Coronary artery (tissue), 2 donors: ENCODE data around the gene TTC7B.
A peak's percentile ranks its signal among the peaks of the same experiment; 100 is the strongest.

ENCODE experiments used
- DNase-seq: peaks from one replicate; pipeline ENCODE4 v3.0.0-alpha.2; 2017; ENCODE audit warnings: low spot score
- H3K27ac ChIP-seq, 2 donors: fragments of 200-600 bp; sonication (generic); one replicate each; pipeline ENCODE4 v1.5.1; 2016 to 2019
- H3K4me3 ChIP-seq: fragments of 200-600 bp; sonication (generic); 2 replicates; pipeline ENCODE4 v1.5.1; 2016; ENCODE audit warnings: mild to moderate bottlenecking, moderate library complexity
- TF ChIP-seq, protein P1 (sequence below): fragments of 200-600 bp; sonication (generic); IDR thresholded peaks from one replicate; pipeline ENCODE4 v1.5.1; 2019; ENCODE audit warnings: antibody characterized with exemption

TTC7B gene

GRCh38 chr14:90556012-90556477, 260.2 kb downstream of the TTC7B start:
- TF ChIP-seq, protein P1, sequence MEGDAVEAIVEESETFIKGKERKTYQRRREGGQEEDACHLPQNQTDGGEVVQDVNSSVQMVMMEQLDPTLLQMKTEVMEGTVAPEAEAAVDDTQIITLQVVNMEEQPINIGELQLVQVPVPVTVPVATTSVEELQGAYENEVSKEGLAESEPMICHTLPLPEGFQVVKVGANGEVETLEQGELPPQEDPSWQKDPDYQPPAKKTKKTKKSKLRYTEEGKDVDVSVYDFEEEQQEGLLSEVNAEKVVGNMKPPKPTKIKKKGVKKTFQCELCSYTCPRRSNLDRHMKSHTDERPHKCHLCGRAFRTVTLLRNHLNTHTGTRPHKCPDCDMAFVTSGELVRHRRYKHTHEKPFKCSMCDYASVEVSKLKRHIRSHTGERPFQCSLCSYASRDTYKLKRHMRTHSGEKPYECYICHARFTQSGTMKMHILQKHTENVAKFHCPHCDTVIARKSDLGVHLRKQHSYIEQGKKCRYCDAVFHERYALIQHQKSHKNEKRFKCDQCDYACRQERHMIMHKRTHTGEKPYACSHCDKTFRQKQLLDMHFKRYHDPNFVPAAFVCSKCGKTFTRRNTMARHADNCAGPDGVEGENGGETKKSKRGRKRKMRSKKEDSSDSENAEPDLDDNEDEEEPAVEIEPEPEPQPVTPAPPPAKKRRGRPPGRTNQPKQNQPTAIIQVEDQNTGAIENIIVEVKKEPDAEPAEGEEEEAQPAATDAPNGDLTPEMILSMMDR: no peak
- Histone ChIP-seq H3K27ac (no peak overlapping the region), H3K4me3 (no peak overlapping the region)
- DNase-seq: no peak

- no peak overlapping the region for H3K4me3 ChIP-seq
- peak overlapping the region in 1 of 2 donors; percentile 84 for H3K27ac ChIP-seq
- TF ChIP-seq, protein P1: no peak
- DNase-seq: no peak
Observed at GRCh38 chr14:90555126-90556011, 260.9 kb downstream of the TTC7B start.

DNA sequence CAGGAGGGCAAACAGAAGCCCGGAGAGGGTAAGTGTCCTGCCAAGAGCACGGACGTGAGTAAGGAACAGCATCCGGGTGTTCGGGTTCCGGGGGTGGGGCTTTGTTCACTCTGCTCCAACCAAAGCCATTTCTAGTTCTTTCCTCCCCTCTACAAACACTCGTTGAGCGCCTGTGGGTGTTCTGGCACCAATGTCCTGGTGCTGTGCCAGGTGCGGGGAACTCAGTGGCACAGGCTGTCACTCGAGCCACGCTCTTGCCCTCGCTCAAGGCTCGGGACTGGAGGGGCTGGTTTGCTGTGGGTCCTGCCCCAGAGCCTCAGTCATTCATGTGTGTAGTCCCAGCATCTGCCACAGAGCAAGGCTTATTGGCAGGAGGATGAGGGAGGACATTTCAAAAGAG, 261.9 kb downstream of the TTC7B start:
- TF ChIP-seq, protein P1: no peak

GRCh38 chr14:90553921-90554336, 262.3 kb downstream of the TTC7B start:
- no peak for DNase-seq
- H3K4me3 ChIP-seq: peak overlapping the region; percentile 60
- TF ChIP-seq, protein P1: no peak
- peak overlapping the region; percentile 43 to 84 for H3K27ac ChIP-seq

More for the DNA sequence above, 261.9 kb downstream of the TTC7B start:
- DNase-seq: no peak
- Histone ChIP-seq H3K27ac (peak overlapping the region; percentile 43 to 84), H3K4me3 (peak overlapping the region; percentile 60)

DNA sequence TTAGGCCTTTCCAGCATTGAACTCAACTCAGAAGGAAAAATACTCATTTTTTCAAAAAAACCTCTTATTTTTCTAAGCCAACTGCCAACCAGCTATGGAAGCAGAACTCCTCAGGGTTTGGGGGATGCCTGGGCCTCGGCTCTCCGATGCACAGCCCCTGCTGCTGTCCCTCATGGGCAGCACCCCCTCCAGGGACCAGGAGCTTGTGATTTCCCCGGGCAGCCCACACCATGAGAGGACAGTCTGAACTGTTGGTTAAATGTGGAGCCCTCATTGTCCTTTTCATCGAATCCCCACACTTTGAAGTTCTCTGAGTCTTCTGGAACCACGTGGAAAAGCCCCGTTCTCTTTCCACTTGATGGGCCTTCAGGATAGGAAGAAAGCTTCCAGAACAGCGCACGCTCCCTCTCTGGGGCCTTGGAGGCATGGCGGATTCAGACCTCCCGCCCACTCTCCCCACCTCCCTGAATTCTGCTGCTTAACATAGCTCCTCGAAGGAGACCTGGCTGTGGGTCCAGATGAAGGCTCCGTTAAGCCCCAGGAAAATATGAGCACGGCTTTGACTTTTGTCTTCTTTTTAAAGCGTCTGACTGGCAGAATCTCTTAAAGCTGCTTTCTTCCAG, 262.8 kb downstream of the TTC7B start:
- Histone ChIP-seq H3K4me3 (no peak overlapping the region), H3K27ac (peak overlapping the region; percentile 43 to 84)
- DNase-seq: no peak
- TF ChIP-seq, protein P1: no peak

- Histone ChIP-seq H3K4me3 (no peak overlapping the region), H3K27ac (peak overlapping the region in 1 of 2 donors; percentile 73)
- DNase-seq: no peak
- TF ChIP-seq, protein P1: no peak
Observed at GRCh38 chr14:90552465-90553297, 263.5 kb downstream of the TTC7B start.
